ENCODE results near the gene CORO7. TPM values are rescaled to one million over a fixed set of nuclear protein-coding genes. Genes with fewer than 3 reads are reported as not detected.

CORO7 gene
- total RNA-seq, 4 donors from 2014 or later, result 46.8 to 330 (median 58.1) TPM

- no peaks in the 10 kb centered on the region for H3K36me3 ChIP-seq
- WGBS, 2 donors (ENCODE audit: low coverage in 1 of 2), result 91% methylated on average over 13 of the region's 21 CpGs; no CpG with 5 or more reads in 1 of the 2 donors
- intact Hi-C loops (cut with DNase I; ENCODE audit: low total_unique reads), result loop anchor here (5.0 kb wide), 1 partner anchor 1521 kb away; no protein-coding TSS in a partner anchor
- H3K27ac ChIP-seq, result no peak overlapping the region
- H3K4me1 ChIP-seq, result peaks cover 0 to 11% (median 5%) of the 10 kb centered on the region in 4 donors
- no peak for DNase-seq
- TF ChIP-seq POLR2AphosphoS5 (IDR thresholded peaks at IDR 0.05) (no peak), CTCF (IDR thresholded peaks at IDR 0.05) (no peak), POLR2A (IDR thresholded peaks at IDR 0.05) (no peak), EP300 (IDR thresholded peaks at IDR 0.05; ENCODE audit: low read depth) (no peak)
- in situ Hi-C loops (cut with MboI; ENCODE audit: low pct_ligation_motif_present in 1 of 4, low pct_unique_long_range_greater_than_20kb in 1 of 4, low sequenced_read_pairs in 3 of 4), result loop anchor here in 1 of 4 donors (25.0 kb wide), 1 partner anchor 156 kb away; no protein-coding TSS in a partner anchor
- H3K27me3 ChIP-seq, result no peaks in the 10 kb centered on the region
- no peaks in the 10 kb centered on the region for H3K9me3 ChIP-seq
- H3K4me3 ChIP-seq, result no peak overlapping the region
Measured at GRCh38 chr16:4342866-4343744, 73.3 kb downstream of the CORO7 start.

- intact Hi-C loops (cut with DNase I; ENCODE audit: low total_unique reads), result loop anchor here (5.0 kb wide), 1 partner anchor 1519 kb away; no protein-coding TSS in a partner anchor
- no peak overlapping the region for H3K27ac ChIP-seq
- no peak for DNase-seq
- no peak overlapping the region for H3K4me3 ChIP-seq
- no peaks in the 10 kb centered on the region for H3K27me3 ChIP-seq
- H3K36me3 ChIP-seq, result no peaks in the 10 kb centered on the region
- H3K9me3 ChIP-seq, result no peaks in the 10 kb centered on the region
- in situ Hi-C loops (cut with MboI; ENCODE audit: low pct_ligation_motif_present in 1 of 4, low pct_unique_long_range_greater_than_20kb in 1 of 4, low sequenced_read_pairs in 3 of 4), result loop anchor here in 1 of 4 donors (25.0 kb wide), 1 partner anchor 154 kb away; no protein-coding TSS in a partner anchor
- TF ChIP-seq POLR2AphosphoS5 (IDR thresholded peaks at IDR 0.05), result no peak
- TF ChIP-seq EP300 (IDR thresholded peaks at IDR 0.05; ENCODE audit: low read depth), result no peak
- TF ChIP-seq POLR2A (IDR thresholded peaks at IDR 0.05), result no peak
- no peak for TF ChIP-seq CTCF (IDR thresholded peaks at IDR 0.05)
- 92% methylated on average over 7 of the region's 13 CpGs; no CpG with 5 or more reads in 1 of the 2 donors for WGBS, 2 donors (ENCODE audit: low coverage in 1 of 2)
- H3K4me1 ChIP-seq, result peaks cover 0 to 9% (median 5%) of the 10 kb centered on the region in 4 donors
Measured at GRCh38 chr16:4341250-4341649, 75.1 kb downstream of the CORO7 start.

DNA sequence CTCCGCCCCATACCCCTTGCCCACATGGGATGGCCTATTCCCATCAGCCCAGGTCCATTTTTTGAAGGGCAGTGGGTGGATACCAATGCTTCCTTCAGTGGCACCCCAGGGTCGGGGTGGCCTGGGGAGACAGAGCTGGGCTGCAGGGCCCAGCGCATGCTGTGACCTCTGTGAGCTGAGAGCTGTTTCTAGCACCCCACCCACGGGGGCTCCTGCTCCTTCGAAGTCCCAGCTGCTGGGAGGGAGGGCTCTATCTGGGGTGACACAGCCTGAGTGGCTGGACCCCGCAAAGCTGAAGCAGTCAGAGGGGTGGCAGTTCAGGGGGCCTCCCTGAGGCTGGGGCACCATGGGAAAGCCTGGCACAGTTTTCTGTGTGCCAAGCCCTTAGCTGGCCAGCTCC, 76.0 kb downstream of the CORO7 start:
- intact Hi-C loops (cut with DNase I; ENCODE audit: low total_unique reads) (loop anchor here (5.0 kb wide), 1 partner anchor 1518 kb away; no protein-coding TSS in a partner anchor), in situ Hi-C loops (cut with MboI; ENCODE audit: low pct_ligation_motif_present in 1 of 4, low pct_unique_long_range_greater_than_20kb in 1 of 4, low sequenced_read_pairs in 3 of 4) (loop anchor here in 1 of 4 donors (25.0 kb wide), 1 partner anchor 153 kb away; no protein-coding TSS in a partner anchor)
- Histone ChIP-seq H3K36me3 (no peaks in the 10 kb centered on the region), H3K9me3 (no peaks in the 10 kb centered on the region), H3K4me1 (peaks cover 0 to 5% (median 0%) of the 10 kb centered on the region in 4 donors), H3K27ac (no peak overlapping the region), H3K27me3 (no peaks in the 10 kb centered on the region), H3K4me3 (no peak overlapping the region)
- WGBS, 2 donors (ENCODE audit: low coverage in 1 of 2), result 71% methylated on average over 4 of the region's 6 CpGs; no CpG with 5 or more reads in 1 of the 2 donors
- TF ChIP-seq POLR2A (IDR thresholded peaks at IDR 0.05) (no peak), EP300 (IDR thresholded peaks at IDR 0.05; ENCODE audit: low read depth) (no peak), POLR2AphosphoS5 (IDR thresholded peaks at IDR 0.05) (no peak), CTCF (IDR thresholded peaks at IDR 0.05) (no peak)
- no peak for DNase-seq

- H3K27ac ChIP-seq, result no peak overlapping the region
- no peak overlapping the region for H3K4me3 ChIP-seq
- TF ChIP-seq CTCF (IDR thresholded peaks at IDR 0.05) (no peak), POLR2A (IDR thresholded peaks at IDR 0.05) (no peak), POLR2AphosphoS5 (IDR thresholded peaks at IDR 0.05) (no peak), EP300 (IDR thresholded peaks at IDR 0.05; ENCODE audit: low read depth) (no peak)
- WGBS, 2 donors (ENCODE audit: low coverage in 1 of 2), result 56% methylated on average over 13 of the region's 14 CpGs; no CpG with 5 or more reads in 1 of the 2 donors
- in situ Hi-C loops (cut with MboI; ENCODE audit: low pct_ligation_motif_present in 1 of 4, low pct_unique_long_range_greater_than_20kb in 1 of 4, low sequenced_read_pairs in 3 of 4), result loop anchor here in 1 of 4 donors (25.0 kb wide), 1 partner anchor 153 kb away; no protein-coding TSS in a partner anchor
- no peak for DNase-seq
- H3K27me3 ChIP-seq, result no peaks in the 10 kb centered on the region
- intact Hi-C loops (cut with DNase I; ENCODE audit: low total_unique reads), result loop anchor here (5.0 to 10.0 kb wide), 2 partner anchors 135 to 1518 kb away; no protein-coding TSS in a partner anchor
- H3K9me3 ChIP-seq, result no peaks in the 10 kb centered on the region
- H3K4me1 ChIP-seq, result peaks cover 0 to 5% (median 0%) of the 10 kb centered on the region in 4 donors
- H3K36me3 ChIP-seq, result no peaks in the 10 kb centered on the region
Measured at GRCh38 chr16:4339909-4340308, 76.5 kb downstream of the CORO7 start.

Measured in transverse colon (tissue), 4 donors.